ENCODE data around the gene PINLYP. TPM values are rescaled to one million over a fixed set of nuclear protein-coding genes. Genes with fewer than 3 reads are reported as not detected.

PINLYP gene
- total and polyA plus RNA-seq, 9 of the 15 experiments (the other 6 are each of a cell fraction or from before 2014, with no cell fraction given): 1.00 to 6.7 (median 2.2) TPM

- TF ChIP-seq CREB3 (tag; conservative IDR thresholded peaks at IDR 0.05; ENCODE audit: low read depth): no peak
- no peak for TF ChIP-seq SAP30 (IDR thresholded peaks at IDR 0.05; ENCODE audit: borderline replicate concordance, insufficient read depth, low read depth, low read length, poor library complexity, severe bottlenecking)
- peak; percentile 66 for TF ChIP-seq TBP (optimal IDR thresholded peaks at IDR 0.05; ENCODE audit: low read depth, low read length)
- peak; percentile 12; the same call in 1 of the 2 replicates for TF ChIP-seq ZNF75A (CRISPR knock-in tag; IDR thresholded peaks at IDR 0.05)
- no peak for TF ChIP-seq ZNF23 (CRISPR knock-in tag; IDR thresholded peaks at IDR 0.05)
- no peak for TF ChIP-seq CBX2 (IDR thresholded peaks at IDR 0.05; ENCODE audit: insufficient read depth, low read length, poor library complexity, severe bottlenecking)
- TF ChIP-seq CBX8 (IDR thresholded peaks at IDR 0.05; ENCODE audit: borderline replicate concordance, extremely low read depth, low read depth, low read length, poor library complexity, severe bottlenecking): no peak
- TF ChIP-seq XRCC4 (IDR thresholded peaks at IDR 0.05; ENCODE audit: extremely low read depth, insufficient read depth, insufficient read length): no peak
- no peak for TF ChIP-seq MXD1 (CRISPR knock-in tag; IDR thresholded peaks at IDR 0.05; ENCODE audit: borderline replicate concordance, poor library complexity, severe bottlenecking)
- no peak for TF ChIP-seq SRSF9 (IDR thresholded peaks at IDR 0.05; ENCODE audit: borderline replicate concordance, low read depth, low read length)
- TF ChIP-seq ZNF217 (CRISPR knock-in tag; IDR thresholded peaks at IDR 0.05): no peak
- no peak for TF ChIP-seq ZNF3 (CRISPR knock-in tag; IDR thresholded peaks at IDR 0.05)
- TF ChIP-seq ZBTB17 (CRISPR knock-in tag; IDR thresholded peaks at IDR 0.05): no peak
- no peak for TF ChIP-seq ZFP30 (CRISPR knock-in tag; IDR thresholded peaks at IDR 0.05; ENCODE audit: borderline replicate concordance)
- TF ChIP-seq RNF2 (IDR thresholded peaks at IDR 0.05): no peak; the same call in 1 of the 2 replicates
- TF ChIP-seq JUN (IDR thresholded peaks at IDR 0.05; ENCODE audit: borderline replicate concordance, low read depth, low read length): no peak
- TF ChIP-seq JUN (CRISPR knock-in tag; IDR thresholded peaks at IDR 0.05; ENCODE audit: borderline replicate concordance): no peak
- TF ChIP-seq TARDBP (IDR thresholded peaks at IDR 0.05): peak; percentile 12; the same call in 1 of the 2 replicates
- no peak for TF ChIP-seq SREBF1 (IDR thresholded peaks at IDR 0.05; ENCODE audit: borderline replicate concordance, low read depth, low read length)
- TF ChIP-seq ZFPM2 (CRISPR knock-in tag; IDR thresholded peaks at IDR 0.05): no peak
- TF ChIP-seq ZNF274 (IDR thresholded peaks at IDR 0.05; ENCODE audit: borderline replicate concordance, low read depth, low read length): no peak
- TF ChIP-seq ZZZ3 (IDR thresholded peaks at IDR 0.05): no peak
- no peak for TF ChIP-seq NR1H2 (CRISPR knock-in tag; IDR thresholded peaks at IDR 0.05)
- TF ChIP-seq KHSRP (IDR thresholded peaks at IDR 0.05): no peak
- no peak for TF ChIP-seq ZC3H8 (IDR thresholded peaks at IDR 0.05)
- TF ChIP-seq ESRRB (CRISPR knock-in tag; IDR thresholded peaks at IDR 0.05; ENCODE audit: borderline replicate concordance): no peak
- peak in 2 of 3 experiments; percentile 59 to 81 for TF ChIP-seq YY1 (IDR thresholded peaks at IDR 0.05; ENCODE audit: borderline replicate concordance in 1 of 3, control insufficient read depth in 1 of 3, extremely low read depth in 1 of 3, insufficient read depth in 3 of 3, insufficient read length in 1 of 3, insufficient replicate concordance in 2 of 3, low read depth in 1 of 3, low read length in 2 of 3)
- TF ChIP-seq SRSF1 (IDR thresholded peaks at IDR 0.05; ENCODE audit: low read depth, low read length): no peak
- no peak for TF ChIP-seq TRIM28 (IDR thresholded peaks at IDR 0.05)
Measured at GRCh38 chr19:43619262-43620060, 43.9 kb downstream of the PINLYP start, which contains the start of gene ZNF428 (continued).

Data from K562 (cell line).